ENCODE data around the gene CLEC4D.
"Not testable (repeated sequence)": the region's sequence is repeated elsewhere in the genome, so short reads cannot be mapped to it uniquely, and the experiment has no call there.

Gene CLEC4D

GRCh38 chr12:8513256-8513655, at the start of gene CLEC4D:
Gene CLEC4D (plus strand): TSS chr12:8513503. CDS start chr12:8513733, 230 bp downstream.
- no peak for DNase-seq (ENCODE audit: low read depth)

GRCh38 chr12:8465301-8465996, 47.9 kb upstream of the CLEC4D start:
- no peak for DNase-seq (ENCODE audit: low read depth)

GRCh38 chr12:8466241-8466640, 47.1 kb upstream of the CLEC4D start:
- no peak for DNase-seq (ENCODE audit: low read depth)

GRCh38 chr12:8471090-8471489, 42.2 kb upstream of the CLEC4D start:
- DNase-seq (ENCODE audit: low read depth) = no peak

GRCh38 chr12:8475508-8476203, 37.6 kb upstream of the CLEC4D start:
- DNase-seq (ENCODE audit: low read depth) = no peak

GRCh38 chr12:8482571-8483061, 30.7 kb upstream of the CLEC4D start:
- no peak for DNase-seq (ENCODE audit: low read depth)

GRCh38 chr12:8483079-8483478, 30.2 kb upstream of the CLEC4D start:
- DNase-seq (ENCODE audit: low read depth) = no peak

- no peak for DNase-seq (ENCODE audit: low read depth)
These were observed 21.4 kb upstream of the CLEC4D start for GRCh38 chr12:8491646-8492530.

GRCh38 chr12:8493084-8493483, 20.2 kb upstream of the CLEC4D start:
- no peak for DNase-seq (ENCODE audit: low read depth)

- DNase-seq (ENCODE audit: low read depth) = not testable (repeated sequence)
These were observed 17.6 kb upstream of the CLEC4D start for GRCh38 chr12:8495671-8496070.

- DNase-seq (ENCODE audit: low read depth) = not testable (repeated sequence)
These were observed 17.2 kb upstream of the CLEC4D start for GRCh38 chr12:8496074-8496473.

GRCh38 chr12:8499616-8500015, 13.7 kb upstream of the CLEC4D start:
- DNase-seq (ENCODE audit: low read depth) = no peak

- DNase-seq (ENCODE audit: low read depth) = no peak
These were observed 11.6 kb upstream of the CLEC4D start for GRCh38 chr12:8501720-8502119.

GRCh38 chr12:8504351-8504750, 9.0 kb upstream of the CLEC4D start:
- DNase-seq (ENCODE audit: low read depth) = no peak

GRCh38 chr12:8507596-8507995, 5.7 kb upstream of the CLEC4D start:
- DNase-seq (ENCODE audit: low read depth) = no peak

- no peak for DNase-seq (ENCODE audit: low read depth)
These were observed 5.1 kb upstream of the CLEC4D start for GRCh38 chr12:8508223-8508622.

- DNase-seq (ENCODE audit: low read depth) = no peak
These were observed 4.1 kb upstream of the CLEC4D start for GRCh38 chr12:8508910-8509841.

- DNase-seq (ENCODE audit: low read depth) = no peak
These were observed 4.7 kb downstream of the CLEC4D start for GRCh38 chr12:8517971-8518370.

- no peak for DNase-seq (ENCODE audit: low read depth)
These were observed 5.9 kb downstream of the CLEC4D start for GRCh38 chr12:8519171-8519570.

GRCh38 chr12:8527250-8528130, 14.2 kb downstream of the CLEC4D start:
- no peak for DNase-seq (ENCODE audit: low read depth)
